Heart left ventricle (tissue), 13 donors: ENCODE results near the gene EIF2D.

Experiments
- POLR2A ChIP-seq, 2 donors: fragments of 450-650 bp; IDR thresholded peaks; one replicate each; pipeline ENCODE4 v1.6.1; 2017; ENCODE audit warnings: antibody characterized with exemption in 2 of 2, mild to moderate bottlenecking in 2 of 2, moderate library complexity in 2 of 2
- TF ChIP-seq, protein P1 (sequence below), 12 donors: fragments of 200-600 bp; sonication (generic) in 4 of 12; IDR thresholded peaks; one replicate each; pipeline versions ENCODE4 v1.5.0 to v1.8.0; 2018 to 2022; ENCODE audit warnings: antibody characterized with exemption in 12 of 12, mild to moderate bottlenecking in 5 of 12
- donor health status: ischemic (EF 13 %, LVEDD 7.1; RV severe dilation, severe dysfunction).
- donor health status: DM: no; HTN: yes; CAD: no.
- donor health status: DM: no; HTN: no; CAD: no.
- donor health status: ischemic (EF 25% LVEDD 6.9; RV normal size, moderate dysfunction).
- donor health status: ischemic (EF 25% LVEDD 5.7; RV mildly dilated, moderate dysfunction).
- donor health status: ischemic (EF 35%, LVEDD 5.7; RV mildly dilated, moderate dysfunction).
- donor health status: nonischemic (EF 11% LVEDD 7.7; RV severe dilation, severe dysfunction).
- donor health status: DM: yes; HTN: yes; CAD: no.
- donor health status: PGD.
- donor health status: ischemic (EF 29% LVEDD 5.4; RV normal size, mild dysfunction).
- donor health status: nonischemic (EF 23%, LVEDD 6.1; RV moderate dilation, normal function).

DNA sequence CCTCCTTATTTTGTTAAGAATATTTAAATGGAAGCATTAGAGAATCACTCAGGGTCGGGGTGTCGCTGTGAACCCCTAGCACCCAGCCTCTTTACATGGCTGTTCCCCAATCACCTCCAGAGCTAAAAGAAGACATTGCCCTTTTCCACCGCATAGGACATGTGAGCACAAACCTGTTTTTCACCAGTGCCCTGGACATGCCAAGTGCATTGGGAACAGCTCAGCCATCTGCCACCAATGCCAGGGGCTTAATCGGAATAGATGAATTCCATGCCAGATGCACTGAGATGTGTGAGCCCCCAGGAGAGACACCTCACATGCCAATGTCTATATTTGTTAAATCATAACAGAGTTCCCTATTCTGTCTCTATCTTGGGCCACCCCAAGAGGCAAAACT lies 33.3 kb downstream of the EIF2D start:
- TF ChIP-seq, protein P1, sequence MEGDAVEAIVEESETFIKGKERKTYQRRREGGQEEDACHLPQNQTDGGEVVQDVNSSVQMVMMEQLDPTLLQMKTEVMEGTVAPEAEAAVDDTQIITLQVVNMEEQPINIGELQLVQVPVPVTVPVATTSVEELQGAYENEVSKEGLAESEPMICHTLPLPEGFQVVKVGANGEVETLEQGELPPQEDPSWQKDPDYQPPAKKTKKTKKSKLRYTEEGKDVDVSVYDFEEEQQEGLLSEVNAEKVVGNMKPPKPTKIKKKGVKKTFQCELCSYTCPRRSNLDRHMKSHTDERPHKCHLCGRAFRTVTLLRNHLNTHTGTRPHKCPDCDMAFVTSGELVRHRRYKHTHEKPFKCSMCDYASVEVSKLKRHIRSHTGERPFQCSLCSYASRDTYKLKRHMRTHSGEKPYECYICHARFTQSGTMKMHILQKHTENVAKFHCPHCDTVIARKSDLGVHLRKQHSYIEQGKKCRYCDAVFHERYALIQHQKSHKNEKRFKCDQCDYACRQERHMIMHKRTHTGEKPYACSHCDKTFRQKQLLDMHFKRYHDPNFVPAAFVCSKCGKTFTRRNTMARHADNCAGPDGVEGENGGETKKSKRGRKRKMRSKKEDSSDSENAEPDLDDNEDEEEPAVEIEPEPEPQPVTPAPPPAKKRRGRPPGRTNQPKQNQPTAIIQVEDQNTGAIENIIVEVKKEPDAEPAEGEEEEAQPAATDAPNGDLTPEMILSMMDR (IDR thresholded peaks at IDR 0.05): no peak
- TF ChIP-seq POLR2A (IDR thresholded peaks at IDR 0.05): no peak
